Ectodermal cell (in vitro differentiated cells): Measurements from ENCODE around the gene PHC2.

Source experiments
- H3K27ac ChIP-seq: 2 replicates; pipeline ENCODE4 v1.7.0; 2013; ENCODE audit warnings: mild to moderate bottlenecking, low read depth, low read length; ENCODE audit not compliant: insufficient read depth, poor library complexity, severe bottlenecking
- H3K27me3 ChIP-seq: 2 replicates; pipeline ENCODE4 v1.7.0; 2013; ENCODE audit warnings: mild to moderate bottlenecking, low read length; ENCODE audit not compliant: insufficient read depth, control insufficient read depth, poor library complexity, severe bottlenecking
- H3K36me3 ChIP-seq: one replicate; pipeline ENCODE4 v1.7.0; 2013; ENCODE audit warnings: low read length; ENCODE audit not compliant: control insufficient read depth, insufficient read depth
- H3K4me1 ChIP-seq: one replicate; pipeline ENCODE4 v1.7.0; 2013; ENCODE audit warnings: low read length; ENCODE audit not compliant: control insufficient read depth, insufficient read depth
- H3K4me3 ChIP-seq: 2 replicates; pipeline ENCODE4 v1.7.0; 2013; ENCODE audit warnings: low read depth, low read length, control low read depth; ENCODE audit not compliant: insufficient read depth
- H3K9me3 ChIP-seq: 2 replicates; pipeline ENCODE4 v1.7.0; 2013; ENCODE audit warnings: mild to moderate bottlenecking, low read length, moderate library complexity; ENCODE audit not compliant: control insufficient read depth
- WGBS, 2 experiments: methylation state at CpG; one replicate each; pipeline ENCODE4 v1.1.7; 2013; ENCODE audit warnings: missing lambda C conversion rate in 2 of 2; 5-methylcytosine and 5-hydroxymethylcytosine counted together

Gene PHC2

GRCh38 chr1:33327587-33328325, 103.1 kb downstream of the PHC2 start:
- H3K9me3 ChIP-seq = no peaks in the 10 kb centered on the region
- H3K36me3 ChIP-seq = peaks cover 83% of the 10 kb centered on the region
- H3K4me1 ChIP-seq = no peaks in the 10 kb centered on the region
- H3K27ac ChIP-seq = peak overlapping the region; percentile 20
- 94 to 96% methylated on average over 9 of the region's 9 CpGs for WGBS, 2 experiments
- H3K4me3 ChIP-seq = no peak overlapping the region
- no peaks in the 10 kb centered on the region for H3K27me3 ChIP-seq

- Histone ChIP-seq H3K4me1 (no peaks in the 10 kb centered on the region), H3K27ac (no peak overlapping the region), H3K4me3 (no peak overlapping the region), H3K36me3 (peaks cover 76% of the 10 kb centered on the region), H3K9me3 (no peaks in the 10 kb centered on the region), H3K27me3 (no peaks in the 10 kb centered on the region)
- 92 to 94% methylated on average over 9 of the region's 9 CpGs for WGBS, 2 experiments
Observed at GRCh38 chr1:33326785-33327184, 104.1 kb downstream of the PHC2 start.

- no peaks in the 10 kb centered on the region for H3K27me3 ChIP-seq
- H3K36me3 ChIP-seq = peaks cover 58% of the 10 kb centered on the region
- WGBS, 2 experiments = 93 to 94% methylated on average over 22 of the region's 22 CpGs
- no peaks in the 10 kb centered on the region for H3K9me3 ChIP-seq
- no peaks in the 10 kb centered on the region for H3K4me1 ChIP-seq
- no peak overlapping the region for H3K27ac ChIP-seq
- no peak overlapping the region for H3K4me3 ChIP-seq
Observed at GRCh38 chr1:33324677-33325575, 106.0 kb downstream of the PHC2 start.

GRCh38 chr1:33323663-33324477, 107.0 kb downstream of the PHC2 start:
- H3K27ac ChIP-seq = peak overlapping the region; percentile 20
- 83 to 90% methylated on average over 14 of the region's 14 CpGs for WGBS, 2 experiments
- peaks cover 49% of the 10 kb centered on the region for H3K36me3 ChIP-seq

GRCh38 chr1:33322870-33323585, 107.9 kb downstream of the PHC2 start:
- H3K36me3 ChIP-seq = peaks cover 41% of the 10 kb centered on the region
- no peak overlapping the region for H3K27ac ChIP-seq
- peaks cover 6% of the 10 kb centered on the region for H3K4me1 ChIP-seq
- 93 to 97% methylated on average over 10 of the region's 10 CpGs for WGBS, 2 experiments
- H3K27me3 ChIP-seq = no peaks in the 10 kb centered on the region
- H3K9me3 ChIP-seq = no peaks in the 10 kb centered on the region
- no peak overlapping the region for H3K4me3 ChIP-seq

More at GRCh38 chr1:33323663-33324477, 107.0 kb downstream of the PHC2 start:
- Histone ChIP-seq H3K9me3 (no peaks in the 10 kb centered on the region), H3K4me1 (no peaks in the 10 kb centered on the region), H3K27me3 (no peaks in the 10 kb centered on the region), H3K4me3 (no peak overlapping the region)

- no peak overlapping the region for H3K4me3 ChIP-seq
- H3K9me3 ChIP-seq = no peaks in the 10 kb centered on the region
- H3K27ac ChIP-seq = no peak overlapping the region
- 90 to 91% methylated on average over 6 of the region's 6 CpGs for WGBS, 2 experiments
- peaks cover 6% of the 10 kb centered on the region for H3K4me1 ChIP-seq
- no peaks in the 10 kb centered on the region for H3K27me3 ChIP-seq
- peaks cover 34% of the 10 kb centered on the region for H3K36me3 ChIP-seq
Observed at GRCh38 chr1:33322109-33322508, 108.8 kb downstream of the PHC2 start.

- no peaks in the 10 kb centered on the region for H3K27me3 ChIP-seq
- 91 to 95% methylated on average over 5 of the region's 5 CpGs for WGBS, 2 experiments
- H3K9me3 ChIP-seq = no peaks in the 10 kb centered on the region
- no peak overlapping the region for H3K27ac ChIP-seq
- peaks cover 31% of the 10 kb centered on the region for H3K36me3 ChIP-seq
- H3K4me3 ChIP-seq = no peak overlapping the region
- H3K4me1 ChIP-seq = peaks cover 6% of the 10 kb centered on the region
Observed at GRCh38 chr1:33321178-33321577, 109.7 kb downstream of the PHC2 start.

GRCh38 chr1:33320619-33321165, 110.2 kb downstream of the PHC2 start, which contains the start of gene A3GALT2:
A3GALT2 (minus strand) TSS chr1:33321098; CDS start chr1:33321098, 0 bp downstream.
- Histone ChIP-seq H3K27me3 (no peaks in the 10 kb centered on the region), H3K36me3 (peaks cover 26% of the 10 kb centered on the region), H3K4me1 (peaks cover 6% of the 10 kb centered on the region), H3K9me3 (no peaks in the 10 kb centered on the region), H3K27ac (no peak within 1 kb of the TSS), H3K4me3 (no peak within 1 kb of the TSS)
- 92 to 93% methylated on average over 8 of the region's 8 CpGs for WGBS, 2 experiments

GRCh38 chr1:33319949-33320618, 110.8 kb downstream of the PHC2 start:
- Histone ChIP-seq H3K4me1 (peaks cover 6% of the 10 kb centered on the region), H3K9me3 (no peaks in the 10 kb centered on the region), H3K4me3 (no peak overlapping the region), H3K27me3 (no peaks in the 10 kb centered on the region), H3K27ac (no peak overlapping the region), H3K36me3 (peaks cover 21% of the 10 kb centered on the region)
- WGBS, 2 experiments = 88 to 89% methylated on average over 12 of the region's 12 CpGs
